ENCODE data around the gene UGT2B7. TPM values are rescaled to one million over a fixed set of nuclear protein-coding genes. Genes with fewer than 3 reads are reported as not detected.

The UGT2B7 gene
- total RNA-seq, 6 experiments from 2014 or later: 88.5 to 377 (median 241) TPM

GRCh38 chr4:69069085-69069484, 27.2 kb upstream of the UGT2B7 start:
- 17% methylated on average over 2 of the region's 2 CpGs for WGBS (ENCODE audit: insufficient coverage, low coverage, low lambda C conversion rate, missing lambda C conversion rate)
- H3K4me1 ChIP-seq: peaks cover 0 to 48% (median 11%) of the 10 kb centered on the region in 4 donors
- TF ChIP-seq CTCF (IDR thresholded peaks at IDR 0.05) (no peak), POLR2A (IDR thresholded peaks at IDR 0.05) (no peak)
- ATAC-seq: peak; percentile 71 to 91 (median 86)
- no peaks in the 10 kb centered on the region for H3K27me3 ChIP-seq
- intact Hi-C loops (cut with DNase I): no loop called here
- H3K27ac ChIP-seq: peak overlapping the region in 1 of 3 donors; percentile 50
- no peaks in the 10 kb centered on the region for H3K36me3 ChIP-seq
- peak in 1 of 3 donors; percentile 62 for DNase-seq
- no peaks in the 10 kb centered on the region for H3K9me3 ChIP-seq
- H3K4me3 ChIP-seq: no peak overlapping the region

GRCh38 chr4:69070590-69070989, 25.7 kb upstream of the UGT2B7 start:
- peak overlapping the region in 2 of 3 donors; percentile 22 to 50 for H3K27ac ChIP-seq
- DNase-seq: no peak
- no peaks in the 10 kb centered on the region for H3K9me3 ChIP-seq
- TF ChIP-seq POLR2A (IDR thresholded peaks at IDR 0.05): no peak
- no peak for TF ChIP-seq CTCF (IDR thresholded peaks at IDR 0.05)
- peaks cover 0 to 49% (median 11%) of the 10 kb centered on the region in 4 donors for H3K4me1 ChIP-seq
- H3K27me3 ChIP-seq: no peaks in the 10 kb centered on the region
- WGBS (ENCODE audit: insufficient coverage, low coverage, low lambda C conversion rate, missing lambda C conversion rate): 28% methylated on average over 2 of the region's 2 CpGs
- H3K4me3 ChIP-seq: no peak overlapping the region
- no peaks in the 10 kb centered on the region for H3K36me3 ChIP-seq
- ATAC-seq: peak; percentile 69 to 73 (median 72)
- intact Hi-C loops (cut with DNase I): no loop called here

GRCh38 chr4:69071286-69071685, 25.0 kb upstream of the UGT2B7 start:
- Histone ChIP-seq H3K4me1 (peaks cover 0 to 49% (median 11%) of the 10 kb centered on the region in 4 donors), H3K9me3 (no peaks in the 10 kb centered on the region), H3K27me3 (no peaks in the 10 kb centered on the region), H3K4me3 (no peak overlapping the region), H3K36me3 (no peaks in the 10 kb centered on the region), H3K27ac (peak overlapping the region in 2 of 3 donors; percentile 22 to 50)
- no peak for DNase-seq
- 85% methylated on average over 1 of the region's 1 CpG for WGBS (ENCODE audit: insufficient coverage, low coverage, low lambda C conversion rate, missing lambda C conversion rate)
- ATAC-seq: peak in 2 of 4 donors; percentile 36 to 38
- TF ChIP-seq POLR2A (IDR thresholded peaks at IDR 0.05) (no peak), CTCF (IDR thresholded peaks at IDR 0.05) (no peak)
- intact Hi-C loops (cut with DNase I): no loop called here

- no peak for TF ChIP-seq CTCF (IDR thresholded peaks at IDR 0.05)
- no peak for TF ChIP-seq POLR2A (IDR thresholded peaks at IDR 0.05)
- H3K4me1 ChIP-seq: peaks cover 0 to 49% (median 11%) of the 10 kb centered on the region in 4 donors
- intact Hi-C loops (cut with DNase I): no loop called here
- peak; percentile 46 to 74 (median 63) for ATAC-seq
- no peak for DNase-seq
- no peaks in the 10 kb centered on the region for H3K36me3 ChIP-seq
- H3K9me3 ChIP-seq: no peaks in the 10 kb centered on the region
- H3K27me3 ChIP-seq: no peaks in the 10 kb centered on the region
- WGBS (ENCODE audit: insufficient coverage, low coverage, low lambda C conversion rate, missing lambda C conversion rate): 26% methylated on average over 1 of the region's 1 CpG
- no peak overlapping the region for H3K4me3 ChIP-seq
- H3K27ac ChIP-seq: peak overlapping the region; percentile 16 to 70 (median 47)
Measured at GRCh38 chr4:69073375-69073774, 22.9 kb upstream of the UGT2B7 start.
